Activated CD8-positive, alpha-beta T cell treated with anti-CD3 and anti-CD28 coated beads, Interleukin-2, amount 10 ng/mL, durations not matched to agents 7 days and 5 days (primary cell): Measurements from ENCODE around the gene KRT86. TPM values are rescaled to one million over a fixed set of nuclear protein-coding genes. Genes with fewer than 3 reads are reported as not detected.
"Not testable (repeated sequence)": the region's sequence is repeated elsewhere in the genome, so short reads cannot be mapped to it uniquely, and the experiment has no call there.

ENCODE experiments used
- ATAC-seq: fragments of 150-1000 bp; cut with Tn5 transposase; one replicate; pipeline ENCODE4 v1.10.0; 2021; ENCODE audit warnings: moderate library complexity
- CTCF ChIA-PET: fragments of 350-600 bp; sonication (Branson Sonifier 250); formaldehyde crosslinking; loops from one replicate; lab custom pipeline; 2021; ENCODE audit warnings: antibody characterized with exemption; lab: Charles Lee
- POLR2A ChIA-PET: fragments of 350-600 bp; sonication (Branson Sonifier 250); formaldehyde crosslinking; loops from one replicate; lab custom pipeline; 2021; ENCODE audit warnings: antibody characterized with exemption; lab: Charles Lee
- DNase-seq: peaks from one replicate; pipeline ENCODE4 v3.0.0-alpha.2; 2020
- H3K27ac Mint-ChIP-seq: one replicate; pipeline ENCODE4 v1.8.0; 2021; ENCODE audit warnings: mild to moderate bottlenecking, mixed read lengths
- H3K27me3 Mint-ChIP-seq: one replicate; pipeline ENCODE4 v1.8.0; 2021; ENCODE audit warnings: low read depth, mixed read lengths
- H3K36me3 Mint-ChIP-seq: one replicate; pipeline ENCODE4 v1.8.0; 2021; ENCODE audit warnings: low read depth, mixed read lengths
- H3K4me1 Mint-ChIP-seq: one replicate; pipeline ENCODE4 v1.8.0; 2021; ENCODE audit warnings: low read depth, mixed read lengths
- H3K4me3 Mint-ChIP-seq: one replicate; pipeline ENCODE4 v1.8.0; 2021; ENCODE audit warnings: mild to moderate bottlenecking, mixed read lengths
- H3K9me3 Mint-ChIP-seq: one replicate; pipeline ENCODE4 v1.8.0; 2022; ENCODE audit warnings: mixed read lengths; ENCODE audit not compliant: insufficient read depth
- total RNA-seq, 2 experiments: library from RNA; stranded (reverse); gene quantifications; one replicate each; pipeline ENCODE4 v1.2.3, GENCODE V29; 2021

KRT86 gene
- total RNA-seq, 2 experiments from 2014 or later: 1.1 TPM

- CTCF ChIA-PET, H3K4me3 Mint-ChIP-seq, H3K9me3 Mint-ChIP-seq, DNase-seq, H3K36me3 Mint-ChIP-seq, POLR2A ChIA-PET, ATAC-seq, H3K27ac Mint-ChIP-seq: not testable (repeated sequence)
- Mint-ChIP-seq H3K27me3 (peaks cover 39% of the 10 kb centered on the region), H3K4me1 (peaks cover 24% of the 10 kb centered on the region)
Observed at GRCh38 chr12:52302242-52302914, 27.9 kb downstream of the KRT86 start.

- H3K9me3 Mint-ChIP-seq, H3K36me3 Mint-ChIP-seq, POLR2A ChIA-PET, H3K4me3 Mint-ChIP-seq: not testable (repeated sequence)
- CTCF ChIA-PET: interaction anchor here (0.6 to 0.8 kb wide), 2 partner anchors 19 to 26 kb away, joined by 3 read pairs; no protein-coding TSS in a partner anchor
- ATAC-seq (peak; percentile 58), DNase-seq (peak; percentile 72)
- Mint-ChIP-seq H3K27ac (peak overlapping the region; percentile 24), H3K4me1 (peaks cover 32% of the 10 kb centered on the region), H3K27me3 (peaks cover 44% of the 10 kb centered on the region)
Observed at GRCh38 chr12:52304941-52305411, 30.5 kb downstream of the KRT86 start.

- ChIA-PET POLR2A (no interaction called here), CTCF (interaction anchor here (0.7 to 2.8 kb wide), 8 partner anchors 9 to 280 kb away, joined by 3 to 24 read pairs (median 3); no protein-coding TSS in a partner anchor)
- Mint-ChIP-seq H3K27me3 (peaks cover 45% of the 10 kb centered on the region), H3K4me1 (peaks cover 32% of the 10 kb centered on the region), H3K36me3 (no peaks in the 10 kb centered on the region), H3K4me3 (no peak overlapping the region), H3K27ac (no peak overlapping the region), H3K9me3 (no peaks in the 10 kb centered on the region)
- DNase-seq (no peak), ATAC-seq (no peak)
Observed at GRCh38 chr12:52305921-52306705, 31.7 kb downstream of the KRT86 start.

- Mint-ChIP-seq H3K4me3 (no peak overlapping the region), H3K36me3 (no peaks in the 10 kb centered on the region), H3K27ac (no peak overlapping the region), H3K9me3 (no peaks in the 10 kb centered on the region), H3K4me1 (peaks cover 32% of the 10 kb centered on the region), H3K27me3 (peaks cover 51% of the 10 kb centered on the region)
- POLR2A ChIA-PET: no interaction called here
- DNase-seq: no peak
- CTCF ChIA-PET: interaction anchor here (0.9 to 6.7 kb wide), 9 partner anchors 12 to 281 kb away, joined by 3 to 50 read pairs (median 4); no protein-coding TSS in a partner anchor
- no peak for ATAC-seq
Observed at GRCh38 chr12:52306731-52307130, 32.3 kb downstream of the KRT86 start.

- Mint-ChIP-seq H3K36me3 (no peaks in the 10 kb centered on the region), H3K27ac (no peak overlapping the region), H3K27me3 (peaks cover 62% of the 10 kb centered on the region), H3K4me3 (peak overlapping the region; percentile 68), H3K4me1 (peaks cover 32% of the 10 kb centered on the region), H3K9me3 (no peaks in the 10 kb centered on the region)
- ChIA-PET POLR2A (no interaction called here), CTCF (interaction anchor here (0.7 to 6.7 kb wide), 10 partner anchors 11 to 672 kb away, joined by 3 to 50 read pairs (median 6); no protein-coding TSS in a partner anchor)
- DNase-seq (peak; percentile 72), ATAC-seq (peak; percentile 92)
Observed at GRCh38 chr12:52307836-52308805, 33.7 kb downstream of the KRT86 start.

GRCh38 chr12:52308806-52309425 lies 34.5 kb downstream of the KRT86 start:
- Mint-ChIP-seq H3K36me3 (no peaks in the 10 kb centered on the region), H3K27me3 (peaks cover 62% of the 10 kb centered on the region), H3K4me1 (peaks cover 32% of the 10 kb centered on the region), H3K9me3 (no peaks in the 10 kb centered on the region), H3K27ac (no peak overlapping the region), H3K4me3 (peak overlapping the region; percentile 5)
- DNase-seq: no peak
- CTCF ChIA-PET: interaction anchor here (0.7 to 6.7 kb wide), 7 partner anchors 10 to 165 kb away, joined by 3 to 50 read pairs (median 7); no protein-coding TSS in a partner anchor
- no peak for ATAC-seq
- POLR2A ChIA-PET: no interaction called here

GRCh38 chr12:52310622-52311284 lies 36.3 kb downstream of the KRT86 start:
- H3K4me1 Mint-ChIP-seq: peaks cover 16% of the 10 kb centered on the region

GRCh38 chr12:52311285-52311648 lies 36.8 kb downstream of the KRT86 start:
- CTCF ChIA-PET: interaction anchor here (1.1 to 6.7 kb wide), 5 partner anchors 15 to 569 kb away, joined by 4 to 50 read pairs (median 8); no protein-coding TSS in a partner anchor
- H3K9me3 Mint-ChIP-seq: no peaks in the 10 kb centered on the region
- H3K27me3 Mint-ChIP-seq: peaks cover 60% of the 10 kb centered on the region
- H3K4me3 Mint-ChIP-seq: no peak overlapping the region
- peaks cover 11% of the 10 kb centered on the region for H3K4me1 Mint-ChIP-seq
- ATAC-seq: no peak
- DNase-seq: no peak
- POLR2A ChIA-PET: interaction anchor here (0.6 kb wide), 1 partner anchor 419 kb away, joined by 3 read pairs; no protein-coding TSS in a partner anchor
- no peaks in the 10 kb centered on the region for H3K36me3 Mint-ChIP-seq
- no peak overlapping the region for H3K27ac Mint-ChIP-seq

More at GRCh38 chr12:52310622-52311284, 36.3 kb downstream of the KRT86 start:
- Mint-ChIP-seq H3K27me3 (peaks cover 62% of the 10 kb centered on the region), H3K9me3 (no peaks in the 10 kb centered on the region), H3K36me3 (no peaks in the 10 kb centered on the region), H3K4me3 (no peak overlapping the region), H3K27ac (no peak overlapping the region)
- CTCF ChIA-PET: interaction anchor here (1.3 to 6.7 kb wide), 4 partner anchors 15 to 569 kb away, joined by 4 to 50 read pairs (median 16); no protein-coding TSS in a partner anchor
- POLR2A ChIA-PET: interaction anchor here (0.6 kb wide), 1 partner anchor 420 kb away, joined by 3 read pairs; no protein-coding TSS in a partner anchor
- DNase-seq (no peak), ATAC-seq (no peak)

- DNase-seq (no peak), ATAC-seq (no peak)
- H3K36me3 Mint-ChIP-seq: no peaks in the 10 kb centered on the region
- no peaks in the 10 kb centered on the region for H3K9me3 Mint-ChIP-seq
- no peak overlapping the region for H3K4me3 Mint-ChIP-seq
- ChIA-PET CTCF (interaction anchor here (0.8 to 6.7 kb wide), 5 partner anchors 14 to 668 kb away, joined by 3 to 50 read pairs (median 4); no protein-coding TSS in a partner anchor), POLR2A (no interaction called here)
- no peak overlapping the region for H3K27ac Mint-ChIP-seq
- peaks cover 53% of the 10 kb centered on the region for H3K27me3 Mint-ChIP-seq
- H3K4me1 Mint-ChIP-seq: peaks cover 8% of the 10 kb centered on the region
Observed at GRCh38 chr12:52312086-52312485, 37.6 kb downstream of the KRT86 start.

- Mint-ChIP-seq H3K4me1 (peaks cover 4% of the 10 kb centered on the region), H3K27ac (no peak overlapping the region), H3K27me3 (peaks cover 44% of the 10 kb centered on the region), H3K9me3 (no peaks in the 10 kb centered on the region), H3K4me3 (no peak overlapping the region), H3K36me3 (no peaks in the 10 kb centered on the region)
- ChIA-PET POLR2A (no interaction called here), CTCF (no interaction called here)
- no peak for ATAC-seq
- no peak for DNase-seq
Observed at GRCh38 chr12:52313461-52313860, 39.0 kb downstream of the KRT86 start.
